Fibroblast of lung (primary cell): ENCODE measurements around the gene EDRF1. TPM values are rescaled to one million over a fixed set of nuclear protein-coding genes. Genes with fewer than 3 reads are reported as not detected.

Source experiments
- DNase-seq, 2 donors: peaks; one replicate each; pipeline versions ENCODE4 v3.0.0 to v3.0.0-alpha.2; 2010; ENCODE audit warnings: low read depth in 2 of 2
- H2AFZ ChIP-seq: 2 replicates; pipeline ENCODE4 v1.5.1; 2012; ENCODE audit warnings: low read length, control low read depth, inconsistent platforms
- H3K27ac ChIP-seq: 2 replicates; pipeline ENCODE4 v1.5.1; 2011; ENCODE audit warnings: low read length, control low read depth; ENCODE audit not compliant: insufficient read depth
- H3K27me3 ChIP-seq: 2 replicates; pipeline ENCODE4 v1.5.1; 2011; ENCODE audit warnings: mild to moderate bottlenecking, low read length; ENCODE audit not compliant: control insufficient read depth, insufficient read depth
- H3K36me3 ChIP-seq: 2 replicates; pipeline ENCODE4 v1.5.1; 2011; ENCODE audit warnings: low read length; ENCODE audit not compliant: control insufficient read depth, insufficient read depth
- H3K4me1 ChIP-seq: 2 replicates; pipeline ENCODE4 v1.5.1; 2011; ENCODE audit warnings: low read length; ENCODE audit not compliant: control insufficient read depth, insufficient read depth; ENCODE audit errors: extremely low read depth
- H3K4me2 ChIP-seq: 2 replicates; pipeline ENCODE4 v1.5.1; 2011; ENCODE audit warnings: low read length, control low read depth; ENCODE audit not compliant: insufficient read depth; ENCODE audit errors: extremely low read depth
- H3K4me3 ChIP-seq, 4 experiments: fragments of 200-600 bp in 1 of 4; sonication (generic) in 1 of 4; replicated peaks in 1 of 4; 2 replicates each; pipeline ENCODE4 v1.5.1; 2011 to 2016; ENCODE audit warnings: low read length in 4 of 4, low read depth in 3 of 4, mild to moderate bottlenecking in 3 of 4, control low read depth in 2 of 4, inconsistent platforms in 1 of 4, mixed read lengths in 1 of 4; ENCODE audit not compliant: insufficient read depth in 1 of 4; ENCODE audit errors: control extremely low read depth in 1 of 4
- H3K79me2 ChIP-seq: 2 replicates; pipeline ENCODE4 v1.5.1; 2012; ENCODE audit warnings: mild to moderate bottlenecking, low read length, inconsistent platforms; ENCODE audit not compliant: control insufficient read depth, insufficient read depth
- H3K9ac ChIP-seq: 2 replicates; pipeline ENCODE4 v1.5.1; 2011; ENCODE audit warnings: mild to moderate bottlenecking, low read length, control low read depth; ENCODE audit not compliant: insufficient read depth
- H3K9me3 ChIP-seq: 2 replicates; pipeline ENCODE4 v1.5.1; 2012; ENCODE audit warnings: low read depth, low read length; ENCODE audit not compliant: control insufficient read depth, insufficient read depth
- H4K20me1 ChIP-seq: 2 replicates; pipeline ENCODE4 v1.5.1; 2011; ENCODE audit warnings: low read length; ENCODE audit not compliant: control insufficient read depth, insufficient read depth; ENCODE audit errors: extremely low read depth
- EZH2 ChIP-seq: IDR thresholded peaks from 2 replicates; pipeline ENCODE4 v1.5.1; 2012; ENCODE audit warnings: low read length, control low read depth, mild to moderate bottlenecking; ENCODE audit errors: missing control alignments
- polyA plus RNA-seq, 2 donors: library from polyadenylated mRNA; depleted of rRNA in 1 of 2; stranded (reverse) in 1 of 2; unstranded in 1 of 2; fragments of >200 nt; gene quantifications; 2 replicates each; pipeline ENCODE4 v1.2.1, GENCODE V29; 2011 to 2012; ENCODE audit warnings: missing spikeins in 1 of 2
- total RNA-seq: library from RNA; depleted of rRNA; stranded (reverse); fragments of >200 nt; gene quantifications from 2 replicates; pipeline ENCODE4 v1.2.1, GENCODE V29; 2014
- TF ChIP-seq, protein P1 (sequence below), 2 donors: IDR thresholded peaks in 1 of 2; conservative IDR thresholded peaks in 1 of 2; 1 replicate in 1 of 2; 2 replicates in 1 of 2; pipeline ENCODE4 v1.5.1; 2011 to 2012; ENCODE audit warnings: low read length in 2 of 2, control low read depth in 1 of 2, inconsistent platforms in 1 of 2, low read depth in 1 of 2, mild to moderate bottlenecking in 1 of 2

Gene EDRF1
- total and polyA plus RNA-seq, 2 donors (not counting 1 experiment from before 2014, with no cell fraction given) = 19.9 to 25.3 TPM

DNA sequence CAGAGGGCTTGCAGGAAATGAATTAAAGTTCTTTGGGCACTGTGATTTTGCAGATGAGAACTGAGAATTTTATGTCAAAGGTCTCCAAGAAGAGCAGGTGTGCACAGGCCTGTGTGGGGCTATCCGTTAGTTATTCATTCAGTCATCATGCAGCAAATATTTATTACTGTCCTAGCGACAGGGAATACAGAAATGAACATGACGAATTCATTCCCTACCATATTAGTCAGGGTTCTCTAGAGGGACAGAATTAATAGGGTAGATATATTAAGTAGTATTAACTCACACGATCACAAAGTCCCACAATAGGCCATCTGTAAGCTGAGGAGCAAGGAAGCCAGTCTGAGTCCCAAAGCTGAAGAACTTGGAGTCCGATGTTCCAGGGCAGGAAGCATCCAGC lies 59.0 kb downstream of the EDRF1 start:
- Histone ChIP-seq H3K4me1 (no peaks in the 10 kb centered on the region), H2AFZ (no peak overlapping the region), H4K20me1 (no peaks in the 10 kb centered on the region), H3K9ac (no peak overlapping the region), H3K9me3 (no peaks in the 10 kb centered on the region), H3K4me3 (no peak overlapping the region), H3K79me2 (no peaks in the 10 kb centered on the region), H3K27me3 (peaks cover 2% of the 10 kb centered on the region), H3K36me3 (no peaks in the 10 kb centered on the region), H3K27ac (no peak overlapping the region), H3K4me2 (no peak overlapping the region)
- no peak for DNase-seq
- TF ChIP-seq, protein P1, sequence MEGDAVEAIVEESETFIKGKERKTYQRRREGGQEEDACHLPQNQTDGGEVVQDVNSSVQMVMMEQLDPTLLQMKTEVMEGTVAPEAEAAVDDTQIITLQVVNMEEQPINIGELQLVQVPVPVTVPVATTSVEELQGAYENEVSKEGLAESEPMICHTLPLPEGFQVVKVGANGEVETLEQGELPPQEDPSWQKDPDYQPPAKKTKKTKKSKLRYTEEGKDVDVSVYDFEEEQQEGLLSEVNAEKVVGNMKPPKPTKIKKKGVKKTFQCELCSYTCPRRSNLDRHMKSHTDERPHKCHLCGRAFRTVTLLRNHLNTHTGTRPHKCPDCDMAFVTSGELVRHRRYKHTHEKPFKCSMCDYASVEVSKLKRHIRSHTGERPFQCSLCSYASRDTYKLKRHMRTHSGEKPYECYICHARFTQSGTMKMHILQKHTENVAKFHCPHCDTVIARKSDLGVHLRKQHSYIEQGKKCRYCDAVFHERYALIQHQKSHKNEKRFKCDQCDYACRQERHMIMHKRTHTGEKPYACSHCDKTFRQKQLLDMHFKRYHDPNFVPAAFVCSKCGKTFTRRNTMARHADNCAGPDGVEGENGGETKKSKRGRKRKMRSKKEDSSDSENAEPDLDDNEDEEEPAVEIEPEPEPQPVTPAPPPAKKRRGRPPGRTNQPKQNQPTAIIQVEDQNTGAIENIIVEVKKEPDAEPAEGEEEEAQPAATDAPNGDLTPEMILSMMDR (conservative IDR thresholded peaks at IDR 0.05 in 1 of 2, IDR thresholded peaks at IDR 0.05 in 1 of 2; ENCODE audit: low read depth in 1 of 2, low read length in 2 of 2) = no peak
- no peak for TF ChIP-seq EZH2

DNA sequence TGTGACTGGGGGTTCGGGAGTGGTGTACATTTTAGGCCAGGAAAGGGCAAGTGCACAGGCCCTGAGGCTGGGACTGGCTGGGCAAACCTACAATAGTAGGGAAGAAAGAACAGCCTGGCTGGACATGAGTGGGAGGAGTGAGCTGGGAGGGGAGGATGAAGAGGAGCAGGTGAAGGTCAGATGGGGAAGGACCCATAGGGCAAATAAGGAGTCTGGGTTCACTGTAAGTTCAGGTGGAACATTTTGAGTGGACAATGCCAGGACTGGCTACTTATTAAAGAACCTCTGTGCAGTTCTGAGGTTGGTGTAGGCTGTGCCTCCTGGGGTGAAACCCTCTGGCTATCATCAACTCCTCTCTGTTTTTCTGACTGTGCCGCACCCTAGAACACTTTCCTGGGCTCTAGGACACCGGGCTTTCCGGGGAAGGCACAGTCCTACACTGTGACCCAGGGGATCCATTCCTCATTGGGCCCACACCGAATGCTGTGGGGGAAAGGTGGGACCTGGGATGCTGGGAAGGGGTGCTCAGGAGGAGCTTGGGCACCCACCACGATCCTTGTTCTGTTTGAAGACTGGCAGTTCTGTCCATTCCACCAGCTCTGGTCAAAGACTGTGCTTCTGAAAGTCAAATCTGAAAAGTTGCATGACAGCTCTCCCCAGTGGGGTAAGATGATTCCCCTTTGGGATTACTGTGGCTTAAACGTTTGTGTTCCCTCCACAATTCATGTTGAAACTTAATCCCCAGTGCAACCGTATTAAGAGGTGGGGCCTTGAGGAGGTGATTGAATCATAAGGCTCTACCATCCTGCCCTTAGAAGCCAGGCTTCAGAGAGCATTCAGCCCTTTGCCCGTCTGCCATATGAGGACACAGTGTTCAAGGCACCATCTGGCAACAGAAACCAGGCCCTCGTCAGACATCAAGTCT lies 60.2 kb downstream of the EDRF1 start:
- no peak overlapping the region for H3K27ac ChIP-seq
- peaks cover 2% of the 10 kb centered on the region for H3K27me3 ChIP-seq
- H3K4me3 ChIP-seq = no peak overlapping the region
- no peaks in the 10 kb centered on the region for H4K20me1 ChIP-seq
- no peak overlapping the region for H2AFZ ChIP-seq
- H3K36me3 ChIP-seq = no peaks in the 10 kb centered on the region
- no peak overlapping the region for H3K9ac ChIP-seq
- no peak for DNase-seq
- no peaks in the 10 kb centered on the region for H3K9me3 ChIP-seq
- no peaks in the 10 kb centered on the region for H3K4me1 ChIP-seq
- no peak overlapping the region for H3K4me2 ChIP-seq
- no peaks in the 10 kb centered on the region for H3K79me2 ChIP-seq
- TF ChIP-seq, protein P1 (conservative IDR thresholded peaks at IDR 0.05 in 1 of 2, IDR thresholded peaks at IDR 0.05 in 1 of 2; ENCODE audit: low read depth in 1 of 2, low read length in 2 of 2) = no peak
- TF ChIP-seq EZH2 = no peak

DNA sequence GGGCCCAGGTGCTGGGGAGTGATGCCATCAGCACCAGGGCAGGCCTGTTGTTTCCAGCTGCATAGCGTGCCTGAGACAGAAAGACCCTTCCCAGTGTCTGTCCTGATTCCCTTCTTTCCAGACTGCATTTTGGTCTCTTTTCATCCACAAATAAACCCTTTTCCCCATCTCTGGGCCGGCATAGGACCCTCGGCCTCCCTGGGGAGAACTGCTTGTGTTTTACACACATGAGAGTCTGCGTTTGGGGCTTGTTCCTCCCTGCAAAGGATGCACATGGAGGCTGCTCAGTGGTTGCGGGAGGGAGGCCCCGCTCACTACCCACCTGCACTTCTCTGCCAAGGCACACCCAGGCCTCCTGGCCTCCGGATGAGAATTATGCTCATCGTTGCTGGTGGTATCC lies 61.9 kb downstream of the EDRF1 start:
- no peaks in the 10 kb centered on the region for H3K4me1 ChIP-seq
- H3K4me3 ChIP-seq = no peak overlapping the region
- no peaks in the 10 kb centered on the region for H3K36me3 ChIP-seq
- H3K79me2 ChIP-seq = no peaks in the 10 kb centered on the region
- H3K27me3 ChIP-seq = peaks cover 2% of the 10 kb centered on the region
- no peak for TF ChIP-seq EZH2
- TF ChIP-seq, protein P1 (conservative IDR thresholded peaks at IDR 0.05 in 1 of 2, IDR thresholded peaks at IDR 0.05 in 1 of 2; ENCODE audit: low read depth in 1 of 2, low read length in 2 of 2) = no peak
- no peaks in the 10 kb centered on the region for H4K20me1 ChIP-seq
- no peak overlapping the region for H3K27ac ChIP-seq
- H3K4me2 ChIP-seq = no peak overlapping the region
- no peak for DNase-seq
- H3K9me3 ChIP-seq = no peaks in the 10 kb centered on the region
- no peak overlapping the region for H3K9ac ChIP-seq
- H2AFZ ChIP-seq = no peak overlapping the region
